Nephron progenitor cell (in vitro differentiated cells): ENCODE data around the gene GFY.
A peak's percentile ranks its signal among the peaks of the same experiment; 100 is the strongest.

Source experiments
- DNase-seq: peaks from one replicate; pipeline ENCODE4 v3.0.0; 2021
- H3K27ac Mint-ChIP-seq: 2 replicates; pipeline ENCODE4 v1.8.0; 2021; ENCODE audit warnings: mild to moderate bottlenecking, moderate library complexity, mixed read lengths
- H3K27me3 Mint-ChIP-seq: 2 replicates; pipeline ENCODE4 v1.8.0; 2021; ENCODE audit warnings: mild to moderate bottlenecking, low read depth, mixed read lengths; ENCODE audit not compliant: poor library complexity
- H3K36me3 Mint-ChIP-seq: 2 replicates; pipeline ENCODE4 v1.8.0; 2021; ENCODE audit warnings: low read depth, mixed read lengths
- H3K4me1 Mint-ChIP-seq: 2 replicates; pipeline ENCODE4 v1.8.0; 2021; ENCODE audit warnings: mixed read lengths
- H3K4me3 Mint-ChIP-seq: 2 replicates; pipeline ENCODE4 v1.8.0; 2021; ENCODE audit warnings: mild to moderate bottlenecking, moderate library complexity, mixed read lengths
- H3K9me3 Mint-ChIP-seq: 2 replicates; pipeline ENCODE4 v1.8.0; 2021; ENCODE audit warnings: mild to moderate bottlenecking, moderate library complexity, mixed read lengths
- TF ChIP-seq, protein P1 (sequence below): fragments of 200-600 bp; sonication (generic); IDR thresholded peaks from 2 replicates; pipeline ENCODE4 v1.5.0; 2021; ENCODE audit warnings: antibody characterized with exemption

Gene GFY

GRCh38 chr19:49427339-49427738 lies 2.2 kb downstream of the GFY start:
- no peaks in the 10 kb centered on the region for H3K36me3 Mint-ChIP-seq
- peaks cover 10% of the 10 kb centered on the region for H3K9me3 Mint-ChIP-seq
- no peak for DNase-seq
- TF ChIP-seq, protein P1, sequence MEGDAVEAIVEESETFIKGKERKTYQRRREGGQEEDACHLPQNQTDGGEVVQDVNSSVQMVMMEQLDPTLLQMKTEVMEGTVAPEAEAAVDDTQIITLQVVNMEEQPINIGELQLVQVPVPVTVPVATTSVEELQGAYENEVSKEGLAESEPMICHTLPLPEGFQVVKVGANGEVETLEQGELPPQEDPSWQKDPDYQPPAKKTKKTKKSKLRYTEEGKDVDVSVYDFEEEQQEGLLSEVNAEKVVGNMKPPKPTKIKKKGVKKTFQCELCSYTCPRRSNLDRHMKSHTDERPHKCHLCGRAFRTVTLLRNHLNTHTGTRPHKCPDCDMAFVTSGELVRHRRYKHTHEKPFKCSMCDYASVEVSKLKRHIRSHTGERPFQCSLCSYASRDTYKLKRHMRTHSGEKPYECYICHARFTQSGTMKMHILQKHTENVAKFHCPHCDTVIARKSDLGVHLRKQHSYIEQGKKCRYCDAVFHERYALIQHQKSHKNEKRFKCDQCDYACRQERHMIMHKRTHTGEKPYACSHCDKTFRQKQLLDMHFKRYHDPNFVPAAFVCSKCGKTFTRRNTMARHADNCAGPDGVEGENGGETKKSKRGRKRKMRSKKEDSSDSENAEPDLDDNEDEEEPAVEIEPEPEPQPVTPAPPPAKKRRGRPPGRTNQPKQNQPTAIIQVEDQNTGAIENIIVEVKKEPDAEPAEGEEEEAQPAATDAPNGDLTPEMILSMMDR: no peak
- no peak overlapping the region for H3K27ac Mint-ChIP-seq
- H3K4me1 Mint-ChIP-seq: peaks cover 71% of the 10 kb centered on the region
- peak overlapping the region; percentile 64 for H3K4me3 Mint-ChIP-seq
- peaks cover 99% of the 10 kb centered on the region for H3K27me3 Mint-ChIP-seq

DNA sequence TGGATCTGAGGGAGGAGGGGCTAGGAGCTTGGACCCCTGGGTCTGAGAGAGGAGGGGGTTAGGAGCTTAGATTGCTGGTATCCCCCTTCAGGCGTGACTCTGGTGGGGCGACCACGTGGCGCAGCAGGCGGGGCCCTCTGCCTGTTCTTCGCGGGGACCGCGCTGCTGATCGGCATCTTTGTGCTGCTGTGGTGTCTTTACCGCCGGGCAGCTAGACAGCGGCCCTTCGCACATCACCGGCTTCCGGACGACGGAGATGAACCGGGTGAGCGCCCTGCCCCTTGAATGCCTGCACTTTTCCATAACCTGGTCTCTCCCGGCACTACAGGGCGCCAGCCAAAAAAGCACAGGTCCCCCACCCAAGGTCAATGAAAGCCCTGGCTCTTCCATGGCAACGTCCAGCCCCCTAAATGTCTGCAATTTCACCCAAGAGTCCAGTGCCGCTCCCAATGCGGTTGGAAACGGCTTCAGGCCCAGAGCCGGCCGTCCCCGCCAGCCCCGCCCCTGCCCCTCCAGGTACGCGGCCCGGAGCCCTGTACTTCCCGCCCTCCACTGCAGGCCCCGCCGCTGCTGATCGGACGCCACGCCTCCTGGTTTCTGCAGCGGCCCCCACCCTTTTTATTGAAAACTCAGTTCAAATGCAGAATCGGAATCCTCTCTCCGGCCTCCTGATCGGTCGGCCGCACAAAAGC lies 2.8 kb downstream of the GFY start:
- peaks cover 99% of the 10 kb centered on the region for H3K27me3 Mint-ChIP-seq
- H3K4me1 Mint-ChIP-seq: peaks cover 65% of the 10 kb centered on the region
- H3K36me3 Mint-ChIP-seq: no peaks in the 10 kb centered on the region
- no peak overlapping the region for H3K27ac Mint-ChIP-seq
- H3K4me3 Mint-ChIP-seq: peak overlapping the region; percentile 77
- TF ChIP-seq, protein P1: no peak
- peak; percentile 70 for DNase-seq
- peaks cover 15% of the 10 kb centered on the region for H3K9me3 Mint-ChIP-seq

DNA sequence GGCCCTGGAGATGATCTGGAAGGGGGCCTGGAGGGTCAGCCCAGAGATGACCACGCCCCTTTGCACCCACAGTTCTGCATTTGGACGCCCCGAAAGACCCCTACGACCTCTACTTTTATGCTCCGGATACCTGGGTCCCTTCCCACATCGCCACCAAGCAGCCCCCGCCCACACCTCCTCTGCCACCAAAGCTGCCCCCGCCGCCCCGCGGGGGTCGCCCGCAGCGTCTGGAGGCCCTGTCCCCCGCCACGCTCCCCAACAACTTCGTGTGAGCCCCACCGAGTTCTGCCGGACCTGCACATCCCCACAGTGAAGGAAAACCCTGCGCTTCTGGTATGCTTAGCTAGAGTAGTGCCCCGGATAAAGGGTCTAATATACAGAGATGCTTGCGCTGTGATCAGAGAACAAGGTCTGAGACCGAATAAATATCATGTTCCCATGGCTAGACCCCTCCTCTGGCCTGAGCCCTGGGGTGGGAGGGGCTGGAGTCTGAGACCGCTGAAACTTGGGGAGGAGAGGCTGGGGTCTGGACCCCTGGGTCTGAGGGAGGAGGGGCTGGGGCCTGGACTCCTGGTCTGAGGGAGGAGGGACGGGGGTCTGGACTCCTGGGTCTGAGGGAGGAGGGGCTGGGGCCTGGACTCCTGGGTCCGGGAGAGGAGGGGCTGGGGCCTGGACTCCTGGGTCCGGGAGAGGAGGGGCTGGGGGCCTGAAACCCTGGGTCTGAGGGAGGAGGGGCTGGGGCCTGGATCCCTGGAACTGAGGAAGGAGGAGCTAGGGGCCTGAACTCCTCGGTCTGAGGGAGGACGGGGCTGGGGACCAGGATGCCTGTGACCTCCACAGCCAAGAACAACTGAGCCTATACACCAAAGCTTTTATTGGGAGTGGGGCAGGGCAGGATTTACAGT lies 3.6 kb downstream of the GFY start:
- Mint-ChIP-seq H3K4me3 (peak overlapping the region; percentile 77), H3K4me1 (peaks cover 59% of the 10 kb centered on the region), H3K27me3 (peaks cover 99% of the 10 kb centered on the region), H3K36me3 (no peaks in the 10 kb centered on the region), H3K9me3 (peaks cover 20% of the 10 kb centered on the region), H3K27ac (no peak overlapping the region)
- TF ChIP-seq, protein P1: no peak
- DNase-seq: no peak

DNA sequence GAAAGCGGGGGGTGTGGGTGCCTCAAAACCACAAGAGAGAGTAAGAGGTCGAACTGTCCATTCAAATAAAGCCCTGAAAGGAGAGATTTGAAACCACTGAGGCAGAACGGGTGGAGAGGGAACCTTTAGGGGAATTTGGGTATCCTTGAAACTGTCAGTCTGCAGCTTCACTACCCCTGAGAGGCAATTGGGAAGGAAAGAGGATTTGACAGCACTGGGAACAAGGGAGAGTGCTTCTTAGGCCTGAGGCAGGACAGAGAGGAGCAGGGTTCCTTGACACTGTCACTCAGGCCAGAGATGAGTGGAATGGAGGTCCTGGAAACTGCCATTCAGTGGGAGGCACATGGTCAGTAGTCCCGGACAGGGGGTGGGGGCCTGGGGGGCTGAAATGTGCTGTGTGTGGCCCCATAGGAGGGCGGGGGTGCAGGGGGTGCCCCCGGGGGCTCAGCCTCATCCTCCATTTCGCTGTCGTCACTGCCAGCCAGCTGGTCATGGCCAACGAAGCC lies 5.0 kb downstream of the GFY start:
- peaks cover 52% of the 10 kb centered on the region for H3K4me1 Mint-ChIP-seq
- no peaks in the 10 kb centered on the region for H3K36me3 Mint-ChIP-seq
- DNase-seq: no peak
- H3K9me3 Mint-ChIP-seq: peaks cover 20% of the 10 kb centered on the region
- TF ChIP-seq, protein P1: no peak
- peaks cover 99% of the 10 kb centered on the region for H3K27me3 Mint-ChIP-seq
- no peak overlapping the region for H3K4me3 Mint-ChIP-seq
- no peak overlapping the region for H3K27ac Mint-ChIP-seq

DNA sequence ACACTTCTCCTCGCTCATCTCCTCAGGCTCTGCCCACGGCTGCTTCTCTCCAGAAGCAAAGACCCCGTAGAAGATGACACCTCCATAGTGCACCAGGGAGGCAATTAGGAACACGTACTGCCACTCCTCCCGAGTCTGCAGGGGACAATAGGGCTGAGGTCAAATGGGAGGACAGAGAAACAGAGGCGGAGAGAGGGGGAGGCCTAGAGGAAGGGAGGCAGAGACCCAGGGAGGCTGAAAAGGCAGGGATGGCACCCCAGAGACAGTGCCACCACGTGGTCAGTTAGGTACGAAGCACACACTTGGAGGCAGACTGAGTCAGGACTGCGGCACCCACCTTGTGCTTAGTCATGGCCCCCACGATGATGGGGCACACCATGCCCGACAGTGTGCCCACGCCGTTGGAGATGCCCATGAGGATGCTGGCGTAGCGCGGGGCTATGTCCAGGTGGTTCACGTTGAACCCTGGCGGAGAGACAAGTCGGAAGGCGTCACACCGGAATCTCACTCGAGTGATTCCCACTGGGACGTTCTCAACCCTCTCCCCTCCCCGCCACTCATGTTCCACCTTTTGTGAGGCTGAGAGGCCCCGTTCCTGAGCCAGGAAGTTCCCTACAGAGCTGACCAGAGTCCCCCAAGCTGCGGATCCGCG lies 5.6 kb downstream of the GFY start:
- Mint-ChIP-seq H3K27me3 (peaks cover 99% of the 10 kb centered on the region), H3K4me3 (peak overlapping the region; percentile 11), H3K4me1 (peaks cover 46% of the 10 kb centered on the region), H3K36me3 (no peaks in the 10 kb centered on the region), H3K27ac (no peak overlapping the region), H3K9me3 (peaks cover 20% of the 10 kb centered on the region)
- TF ChIP-seq, protein P1: peak; percentile 10
- no peak for DNase-seq
